ENCODE data around the gene PHLPP1. TPM values are rescaled to one million over a fixed set of nuclear protein-coding genes. Genes with fewer than 3 reads are reported as not detected.

Gene PHLPP1
- total and polyA plus RNA-seq, 2 donors (not counting 1 experiment from before 2014, with no cell fraction given): 3.6 to 5.0 TPM

DNA sequence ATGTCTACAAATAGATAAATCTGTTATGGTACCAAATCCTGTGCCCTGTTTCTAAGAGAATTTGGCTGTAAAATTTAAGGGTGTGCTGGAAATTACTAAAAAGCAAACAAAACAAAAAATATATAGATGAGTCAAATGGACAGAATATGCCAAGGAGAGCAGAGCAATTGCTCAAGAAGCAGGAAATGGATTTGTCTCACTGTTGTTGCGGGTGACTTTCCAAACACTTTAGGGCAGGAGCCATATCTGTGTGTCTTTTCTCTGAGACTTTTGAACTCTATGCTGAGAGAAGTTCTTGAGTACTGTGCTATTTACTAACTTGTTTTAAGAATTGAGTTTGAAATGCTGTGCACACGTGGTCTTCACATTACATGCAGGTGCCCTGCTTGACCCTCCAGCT lies 221.7 kb downstream of the PHLPP1 start:
- DNase-seq (ENCODE audit: low read depth in 2 of 2): peak in 1 of 2 donors; percentile 20
- Histone ChIP-seq H3K4me3 (replicated peaks in 1 of 4; ENCODE audit: control extremely low read depth in 1 of 4, insufficient read depth in 1 of 4, low read depth in 3 of 4, low read length in 4 of 4) (no peak overlapping the region), H3K9ac (ENCODE audit: insufficient read depth, low read length) (no peak overlapping the region), H3K79me2 (ENCODE audit: control insufficient read depth, insufficient read depth, low read length) (no peaks in the 10 kb centered on the region), H3K9me3 (ENCODE audit: control insufficient read depth, insufficient read depth, low read depth, low read length) (no peaks in the 10 kb centered on the region), H2AFZ (ENCODE audit: low read length) (no peak overlapping the region), H3K4me1 (ENCODE audit: control insufficient read depth, extremely low read depth, insufficient read depth, low read length) (peaks cover 9% of the 10 kb centered on the region), H4K20me1 (ENCODE audit: control insufficient read depth, extremely low read depth, insufficient read depth, low read length) (no peaks in the 10 kb centered on the region), H3K27ac (ENCODE audit: insufficient read depth, low read length) (no peak overlapping the region), H3K4me2 (ENCODE audit: extremely low read depth, insufficient read depth, low read length) (no peak overlapping the region), H3K27me3 (ENCODE audit: control insufficient read depth, insufficient read depth, low read length) (no peaks in the 10 kb centered on the region), H3K36me3 (ENCODE audit: control insufficient read depth, insufficient read depth, low read length) (no peaks in the 10 kb centered on the region)
- no peak for TF ChIP-seq EZH2 (IDR thresholded peaks at IDR 0.05; ENCODE audit: low read length, missing control alignments)
- TF ChIP-seq, protein P1, sequence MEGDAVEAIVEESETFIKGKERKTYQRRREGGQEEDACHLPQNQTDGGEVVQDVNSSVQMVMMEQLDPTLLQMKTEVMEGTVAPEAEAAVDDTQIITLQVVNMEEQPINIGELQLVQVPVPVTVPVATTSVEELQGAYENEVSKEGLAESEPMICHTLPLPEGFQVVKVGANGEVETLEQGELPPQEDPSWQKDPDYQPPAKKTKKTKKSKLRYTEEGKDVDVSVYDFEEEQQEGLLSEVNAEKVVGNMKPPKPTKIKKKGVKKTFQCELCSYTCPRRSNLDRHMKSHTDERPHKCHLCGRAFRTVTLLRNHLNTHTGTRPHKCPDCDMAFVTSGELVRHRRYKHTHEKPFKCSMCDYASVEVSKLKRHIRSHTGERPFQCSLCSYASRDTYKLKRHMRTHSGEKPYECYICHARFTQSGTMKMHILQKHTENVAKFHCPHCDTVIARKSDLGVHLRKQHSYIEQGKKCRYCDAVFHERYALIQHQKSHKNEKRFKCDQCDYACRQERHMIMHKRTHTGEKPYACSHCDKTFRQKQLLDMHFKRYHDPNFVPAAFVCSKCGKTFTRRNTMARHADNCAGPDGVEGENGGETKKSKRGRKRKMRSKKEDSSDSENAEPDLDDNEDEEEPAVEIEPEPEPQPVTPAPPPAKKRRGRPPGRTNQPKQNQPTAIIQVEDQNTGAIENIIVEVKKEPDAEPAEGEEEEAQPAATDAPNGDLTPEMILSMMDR (conservative IDR thresholded peaks at IDR 0.05 in 1 of 2, IDR thresholded peaks at IDR 0.05 in 1 of 2; ENCODE audit: low read depth in 1 of 2, low read length in 2 of 2): no peak

GRCh38 chr18:62938006-62938405 lies 222.7 kb downstream of the PHLPP1 start:
- H3K27ac ChIP-seq (ENCODE audit: insufficient read depth, low read length): no peak overlapping the region
- peak; percentile 37 to 51 for DNase-seq (ENCODE audit: low read depth in 2 of 2)
- H3K4me2 ChIP-seq (ENCODE audit: extremely low read depth, insufficient read depth, low read length): no peak overlapping the region

DNA sequence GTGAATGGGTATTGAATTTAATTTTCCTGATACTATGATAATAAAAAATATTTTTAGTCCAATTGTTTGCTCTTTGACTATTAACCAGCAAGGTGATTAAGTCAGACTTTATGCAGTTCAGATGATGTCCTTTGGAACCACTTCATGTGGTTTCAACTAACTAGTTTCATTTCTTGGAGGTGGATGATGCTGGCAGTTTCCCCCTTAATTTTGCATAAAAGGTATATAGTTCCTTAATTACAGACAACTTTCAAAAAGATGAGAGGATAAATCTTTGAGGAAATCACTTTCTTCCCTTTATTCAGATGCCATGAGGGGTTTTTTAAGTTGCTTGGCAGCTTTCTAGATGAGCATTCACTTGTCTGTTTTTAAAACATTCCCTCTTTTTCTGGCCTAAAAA lies 223.1 kb downstream of the PHLPP1 start:
- no peak for DNase-seq (ENCODE audit: low read depth in 2 of 2)
- no peak overlapping the region for H2AFZ ChIP-seq (ENCODE audit: low read length)
- TF ChIP-seq, protein P1 (conservative IDR thresholded peaks at IDR 0.05 in 1 of 2, IDR thresholded peaks at IDR 0.05 in 1 of 2; ENCODE audit: low read depth in 1 of 2, low read length in 2 of 2): no peak
- no peak for TF ChIP-seq EZH2 (IDR thresholded peaks at IDR 0.05; ENCODE audit: low read length, missing control alignments)
- no peak overlapping the region for H3K27ac ChIP-seq (ENCODE audit: insufficient read depth, low read length)
- no peaks in the 10 kb centered on the region for H3K36me3 ChIP-seq (ENCODE audit: control insufficient read depth, insufficient read depth, low read length)
- no peaks in the 10 kb centered on the region for H3K79me2 ChIP-seq (ENCODE audit: control insufficient read depth, insufficient read depth, low read length)
- no peak overlapping the region for H3K4me3 ChIP-seq (replicated peaks in 1 of 4; ENCODE audit: control extremely low read depth in 1 of 4, insufficient read depth in 1 of 4, low read depth in 3 of 4, low read length in 4 of 4)
- H3K9ac ChIP-seq (ENCODE audit: insufficient read depth, low read length): no peak overlapping the region
- H3K4me2 ChIP-seq (ENCODE audit: extremely low read depth, insufficient read depth, low read length): peak overlapping the region; percentile 3
- H3K9me3 ChIP-seq (ENCODE audit: control insufficient read depth, insufficient read depth, low read depth, low read length): no peaks in the 10 kb centered on the region
- peaks cover 9% of the 10 kb centered on the region for H3K4me1 ChIP-seq (ENCODE audit: control insufficient read depth, extremely low read depth, insufficient read depth, low read length)
- H4K20me1 ChIP-seq (ENCODE audit: control insufficient read depth, extremely low read depth, insufficient read depth, low read length): no peaks in the 10 kb centered on the region
- no peaks in the 10 kb centered on the region for H3K27me3 ChIP-seq (ENCODE audit: control insufficient read depth, insufficient read depth, low read length)

More at GRCh38 chr18:62938006-62938405, 222.7 kb downstream of the PHLPP1 start:
- no peaks in the 10 kb centered on the region for H3K36me3 ChIP-seq (ENCODE audit: control insufficient read depth, insufficient read depth, low read length)
- no peaks in the 10 kb centered on the region for H4K20me1 ChIP-seq (ENCODE audit: control insufficient read depth, extremely low read depth, insufficient read depth, low read length)
- H3K4me1 ChIP-seq (ENCODE audit: control insufficient read depth, extremely low read depth, insufficient read depth, low read length): peaks cover 9% of the 10 kb centered on the region
- no peaks in the 10 kb centered on the region for H3K9me3 ChIP-seq (ENCODE audit: control insufficient read depth, insufficient read depth, low read depth, low read length)
- TF ChIP-seq EZH2 (IDR thresholded peaks at IDR 0.05; ENCODE audit: low read length, missing control alignments): no peak
- TF ChIP-seq, protein P1 (conservative IDR thresholded peaks at IDR 0.05 in 1 of 2, IDR thresholded peaks at IDR 0.05 in 1 of 2; ENCODE audit: low read depth in 1 of 2, low read length in 2 of 2): no peak
- H3K27me3 ChIP-seq (ENCODE audit: control insufficient read depth, insufficient read depth, low read length): no peaks in the 10 kb centered on the region
- no peak overlapping the region for H3K9ac ChIP-seq (ENCODE audit: insufficient read depth, low read length)
- H3K4me3 ChIP-seq (replicated peaks in 1 of 4; ENCODE audit: control extremely low read depth in 1 of 4, insufficient read depth in 1 of 4, low read depth in 3 of 4, low read length in 4 of 4): no peak overlapping the region
- no peak overlapping the region for H2AFZ ChIP-seq (ENCODE audit: low read length)
- no peaks in the 10 kb centered on the region for H3K79me2 ChIP-seq (ENCODE audit: control insufficient read depth, insufficient read depth, low read length)
